OCI-LY7 (cell line): ENCODE measurements around the gene ERC1. TPM values are rescaled to one million over a fixed set of nuclear protein-coding genes. Genes with fewer than 3 reads are reported as not detected.
"Not testable (repeated sequence)": the region's sequence is repeated elsewhere in the genome, so short reads cannot be mapped to it uniquely, and the experiment has no call there.

Source experiments
- BruUV-seq: library from RNA; stranded (reverse); fragments of 400-500 nt; replicated peaks from 2 replicates; lab custom pipeline; 2021; lab: Mats Ljungman, UMichigan
- CTCF ChIA-PET: fragments of 300-600 bp; sonication (Branson Sonifier 250); formaldehyde crosslinking; loops from one replicate; lab custom pipeline; 2022; ENCODE audit warnings: antibody characterized with exemption; ENCODE audit not compliant: unreplicated experiment; lab: Charles Lee
- POLR2A ChIA-PET: fragments of 300-600 bp; sonication (Branson Sonifier 250); formaldehyde crosslinking; loops from one replicate; lab custom pipeline; 2022; ENCODE audit warnings: antibody characterized with exemption; lab: Charles Lee
- DNase-seq: peaks from one replicate; pipeline ENCODE4 v3.0.0-alpha.2; 2015; ENCODE audit warnings: low spot score
- H2AFZ ChIP-seq: fragments of 200-600 bp; sonication (generic), shearing (Covaris generic); 2 replicates; pipeline ENCODE4 v1.6.1; 2014; ENCODE audit warnings: mild to moderate bottlenecking, antibody characterized with exemption, low read length, moderate library complexity
- H3K27ac ChIP-seq: fragments of 200-600 bp; sonication (generic); 2 replicates; pipeline ENCODE4 v1.5.1; 2014; ENCODE audit warnings: mixed run types, low read depth, mild to moderate bottlenecking, moderate library complexity, low read length, inconsistent platforms; ENCODE audit not compliant: poor library complexity, severe bottlenecking
- H3K36me3 ChIP-seq: fragments of 200-600 bp; sonication (generic); 2 replicates; pipeline ENCODE4 v1.6.1; 2014; ENCODE audit warnings: mild to moderate bottlenecking, antibody characterized with exemption, low read length, moderate library complexity, mixed read lengths; ENCODE audit not compliant: insufficient read depth
- H3K4me1 ChIP-seq: fragments of 200-600 bp; sonication (generic); 2 replicates; pipeline ENCODE4 v1.5.1; 2014; ENCODE audit warnings: mild to moderate bottlenecking, low read length; ENCODE audit not compliant: insufficient read depth, poor library complexity, severe bottlenecking
- H3K4me2 ChIP-seq: fragments of 200-600 bp; sonication (generic); 2 replicates; pipeline ENCODE4 v1.6.1; 2014; ENCODE audit warnings: mild to moderate bottlenecking, low read length
- H3K4me3 ChIP-seq: fragments of 200-600 bp; sonication (generic); 2 replicates; pipeline ENCODE4 v1.5.1; 2014; ENCODE audit warnings: mild to moderate bottlenecking, low read depth, low read length; ENCODE audit not compliant: poor library complexity, severe bottlenecking
- H3K79me2 ChIP-seq: fragments of 200-600 bp; sonication (generic); 2 replicates; pipeline ENCODE4 v1.6.1; 2016; ENCODE audit warnings: low read depth, mild to moderate bottlenecking, low read length, moderate library complexity, mixed read lengths; ENCODE audit not compliant: insufficient read depth
- H3K9me2 ChIP-seq: fragments of 200-600 bp; sonication (generic); 2 replicates; pipeline ENCODE4 v1.6.1; 2016; ENCODE audit warnings: mild to moderate bottlenecking, low read length, mixed read lengths; ENCODE audit not compliant: insufficient read depth
- H3K9me3 ChIP-seq: fragments of 200-600 bp; sonication (generic); 2 replicates; pipeline ENCODE4 v1.6.1; 2014; ENCODE audit warnings: mild to moderate bottlenecking, mixed run types, low read length, mixed read lengths
- H4K20me1 ChIP-seq: fragments of 200-600 bp; sonication (generic); 2 replicates; pipeline ENCODE4 v1.6.1; 2014; ENCODE audit warnings: mild to moderate bottlenecking, antibody characterized with exemption, low read length, moderate library complexity, mixed read lengths; ENCODE audit not compliant: insufficient read depth
- EZH2phosphoT487 ChIP-seq: fragments of 200-600 bp; sonication (generic); IDR thresholded peaks from 2 replicates; pipeline ENCODE4 v1.6.1; 2018; ENCODE audit warnings: low read depth, borderline replicate concordance, mild to moderate bottlenecking, mixed run types, antibody characterized with exemption, low read length, moderate library complexity, mixed read lengths
- intact Hi-C: fragments of 100-400 bp; cut with micrococcal nuclease; formaldehyde crosslinking; loops from one replicate; pipeline ENCODE4 v1.10.0; 2022; ENCODE audit not compliant: unreplicated experiment
- total RNA-seq, 2 experiments: library from RNA; depleted of rRNA in 1 of 2; stranded (reverse); fragments of >200 nt in 1 of 2; shearing (Covaris generic) in 1 of 2; gene quantifications; 2 replicates each; pipeline ENCODE4 v1.2.3, GENCODE V29; 2014 to 2022
- TF ChIP-seq, protein P1 (sequence below): fragments of 200-600 bp; sonication (generic); conservative IDR thresholded peaks from 2 replicates; pipeline ENCODE4 v1.5.1; 2014; ENCODE audit warnings: mild to moderate bottlenecking, antibody characterized with exemption, low read length, moderate library complexity, mixed read lengths

ERC1 gene
- total RNA-seq, 2 experiments from 2014 or later: 26.9 to 86.9 TPM

DNA sequence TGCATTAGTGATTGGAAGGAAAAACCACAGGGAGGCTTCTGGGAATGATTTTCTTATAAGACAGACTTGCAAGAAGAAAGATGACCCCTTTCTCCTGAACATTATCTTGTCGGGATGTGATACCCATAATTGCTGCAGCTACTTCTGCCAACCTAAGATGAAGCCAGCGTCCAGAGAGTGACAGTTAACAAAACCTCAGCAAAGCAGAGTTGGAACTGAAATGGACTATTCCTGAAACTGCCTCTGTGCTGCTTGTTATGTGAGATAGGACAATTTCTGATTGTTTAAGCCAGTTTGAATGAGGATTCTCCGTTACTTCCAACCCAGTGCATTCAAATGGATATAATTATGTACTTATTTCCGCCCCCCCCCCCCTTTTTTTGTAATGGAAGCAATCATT, 204.5 kb downstream of the ERC1 start:
- Histone ChIP-seq H3K36me3 (peaks cover 48% of the 10 kb centered on the region), H3K27ac (no peak overlapping the region), H3K4me2 (no peak overlapping the region), H3K79me2 (no peaks in the 10 kb centered on the region), H3K4me1 (peaks cover 16% of the 10 kb centered on the region), H3K4me3 (no peak overlapping the region), H4K20me1 (no peaks in the 10 kb centered on the region), H3K9me3 (peaks cover 14% of the 10 kb centered on the region), H2AFZ (no peak overlapping the region), H3K9me2 (no peaks in the 10 kb centered on the region)
- no peak for TF ChIP-seq EZH2phosphoT487
- TF ChIP-seq, protein P1, sequence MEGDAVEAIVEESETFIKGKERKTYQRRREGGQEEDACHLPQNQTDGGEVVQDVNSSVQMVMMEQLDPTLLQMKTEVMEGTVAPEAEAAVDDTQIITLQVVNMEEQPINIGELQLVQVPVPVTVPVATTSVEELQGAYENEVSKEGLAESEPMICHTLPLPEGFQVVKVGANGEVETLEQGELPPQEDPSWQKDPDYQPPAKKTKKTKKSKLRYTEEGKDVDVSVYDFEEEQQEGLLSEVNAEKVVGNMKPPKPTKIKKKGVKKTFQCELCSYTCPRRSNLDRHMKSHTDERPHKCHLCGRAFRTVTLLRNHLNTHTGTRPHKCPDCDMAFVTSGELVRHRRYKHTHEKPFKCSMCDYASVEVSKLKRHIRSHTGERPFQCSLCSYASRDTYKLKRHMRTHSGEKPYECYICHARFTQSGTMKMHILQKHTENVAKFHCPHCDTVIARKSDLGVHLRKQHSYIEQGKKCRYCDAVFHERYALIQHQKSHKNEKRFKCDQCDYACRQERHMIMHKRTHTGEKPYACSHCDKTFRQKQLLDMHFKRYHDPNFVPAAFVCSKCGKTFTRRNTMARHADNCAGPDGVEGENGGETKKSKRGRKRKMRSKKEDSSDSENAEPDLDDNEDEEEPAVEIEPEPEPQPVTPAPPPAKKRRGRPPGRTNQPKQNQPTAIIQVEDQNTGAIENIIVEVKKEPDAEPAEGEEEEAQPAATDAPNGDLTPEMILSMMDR: no peak
- intact Hi-C loops: no loop called here
- BruUV-seq: no TSS peak
- CTCF ChIA-PET: no interaction called here
- no peak for DNase-seq
- POLR2A ChIA-PET: interaction anchor here (0.6 to 0.7 kb wide), 2 partner anchors 19 to 123 kb away, joined by 3 to 6 read pairs; no protein-coding TSS in a partner anchor

DNA sequence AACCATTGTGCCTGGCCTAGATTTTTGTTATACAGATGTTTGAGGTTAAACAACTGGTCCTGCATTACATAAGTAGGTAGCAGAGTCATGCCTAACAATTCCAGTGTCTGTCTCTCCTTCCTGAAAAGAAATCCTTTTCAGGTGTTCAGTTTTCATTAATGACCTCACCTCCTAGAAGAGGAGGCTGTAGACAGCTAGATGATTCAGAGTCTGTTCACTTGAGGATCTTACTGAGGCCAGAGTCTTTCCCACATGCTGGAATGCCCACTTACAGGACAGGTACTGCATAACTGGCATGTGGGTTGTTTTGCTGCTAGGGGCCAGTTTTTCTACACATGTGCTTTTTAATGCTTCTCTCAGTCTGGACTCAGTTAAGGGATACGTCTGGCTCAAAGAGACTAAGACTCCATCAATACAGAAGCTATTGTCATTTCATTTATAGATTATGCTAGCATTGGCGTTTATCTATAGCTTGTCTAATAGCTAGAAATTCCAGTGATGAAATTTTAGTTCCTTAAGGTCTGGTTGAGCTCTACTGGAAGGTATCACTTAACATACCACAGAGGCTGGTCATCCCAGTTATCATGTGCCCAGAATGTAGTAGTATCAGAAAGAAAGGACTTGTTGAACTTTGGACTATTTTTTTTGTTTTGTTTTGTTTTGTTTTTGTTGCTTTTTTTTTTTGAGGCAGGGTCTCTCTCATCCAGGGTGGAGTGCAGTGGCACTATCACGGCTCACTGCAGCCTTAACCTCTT, 206.4 kb downstream of the ERC1 start:
- Histone ChIP-seq H2AFZ (no peak overlapping the region), H3K36me3 (peaks cover 31% of the 10 kb centered on the region), H3K4me1 (peaks cover 16% of the 10 kb centered on the region), H4K20me1 (no peaks in the 10 kb centered on the region), H3K9me2 (no peaks in the 10 kb centered on the region), H3K79me2 (peaks cover 2% of the 10 kb centered on the region; the same call in 1 of the 2 replicates), H3K4me3 (no peak overlapping the region), H3K27ac (no peak overlapping the region), H3K9me3 (peaks cover 14% of the 10 kb centered on the region), H3K4me2 (no peak overlapping the region)
- intact Hi-C loops: no loop called here
- no peak for TF ChIP-seq EZH2phosphoT487
- TF ChIP-seq, protein P1: no peak
- no peak for DNase-seq
- ChIA-PET CTCF (no interaction called here), POLR2A (interaction anchor here (0.5 to 1.5 kb wide), 5 partner anchors 9 to 587 kb away, joined by 3 to 4 read pairs (median 3); no protein-coding TSS in a partner anchor)
- BruUV-seq: no TSS peak

DNA sequence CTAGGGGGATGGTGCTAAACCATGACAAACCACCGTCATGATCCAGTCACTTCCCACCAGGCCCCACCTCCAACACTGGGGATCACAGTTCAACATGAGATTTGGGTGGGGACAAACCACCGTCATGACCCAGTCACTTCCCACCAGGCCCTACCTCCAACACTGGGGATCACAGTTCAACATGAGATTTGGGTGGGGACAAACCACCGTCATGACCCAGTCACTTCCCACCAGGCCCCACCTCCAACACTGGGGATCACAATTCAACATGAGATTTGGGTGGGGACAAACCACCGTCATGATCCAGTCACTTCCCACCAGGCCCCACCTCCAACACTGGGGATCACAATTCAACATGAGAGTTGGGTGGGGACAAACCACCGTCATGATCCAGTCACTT, 207.8 kb downstream of the ERC1 start:
- CTCF ChIA-PET, H4K20me1 ChIP-seq, H2AFZ ChIP-seq, BruUV-seq, H3K27ac ChIP-seq, H3K9me2 ChIP-seq, intact Hi-C loops, H3K4me2 ChIP-seq, H3K4me3 ChIP-seq, DNase-seq: not testable (repeated sequence)
- peaks cover 25% of the 10 kb centered on the region for H3K4me1 ChIP-seq
- peaks cover 28% of the 10 kb centered on the region for H3K36me3 ChIP-seq
- peaks cover 13% of the 10 kb centered on the region; the same call in 1 of the 2 replicates for H3K79me2 ChIP-seq
- POLR2A ChIA-PET: interaction anchor here (0.8 kb wide), 1 partner anchor 175 kb away, joined by 8 read pairs; no protein-coding TSS in a partner anchor
- H3K9me3 ChIP-seq: peaks cover 14% of the 10 kb centered on the region
